Measurements from ENCODE around the gene GPA33. TPM values are rescaled to one million over a fixed set of nuclear protein-coding genes. Genes with fewer than 3 reads are reported as not detected.

GPA33 gene
- polyA plus RNA-seq, 2 of the 4 experiments (the other 2 are of a cell fraction): not detected

- POLR2A ChIA-PET: no interaction called here
- Histone ChIP-seq H3K4me2 (no peak overlapping the region), H3K9me3 (no peaks in the 10 kb centered on the region), H3K27ac (no peak overlapping the region), H3K4me3 (no peak overlapping the region), H3K4me1 (0 out of 3 replicates have a peak, but pooled peaks cover 6% of the 10 kb centered on the region)
- no peak for TF ChIP-seq CBX8 (IDR thresholded peaks at IDR 0.05)
- TF ChIP-seq HOXA7 (CRISPR knock-in tag; IDR thresholded peaks at IDR 0.05): no peak
- peak; percentile 19 for TF ChIP-seq MAFK (IDR thresholded peaks at IDR 0.05; ENCODE audit: partially characterized antibody)
- TF ChIP-seq PHF8 (IDR thresholded peaks at IDR 0.05; ENCODE audit: borderline replicate concordance, low read depth): no peak
- no peak for TF ChIP-seq TP53 (CRISPR knock-in tag; IDR thresholded peaks at IDR 0.05)
- CTCF ChIA-PET: interaction anchor here (0.5 to 1.0 kb wide), 2 partner anchors 16 to 125 kb away, joined by 3 read pairs; no protein-coding TSS in a partner anchor
- ATAC-seq (no peak; a peak in 1 of 6 replicates), FAIRE-seq (no peak), DNase-seq (ENCODE audit: low read depth in 1 of 2, low spot score in 1 of 2) (no peak)
Measured at GRCh38 chr1:167107456-167107855, 17.3 kb upstream of the GPA33 start.

DNA sequence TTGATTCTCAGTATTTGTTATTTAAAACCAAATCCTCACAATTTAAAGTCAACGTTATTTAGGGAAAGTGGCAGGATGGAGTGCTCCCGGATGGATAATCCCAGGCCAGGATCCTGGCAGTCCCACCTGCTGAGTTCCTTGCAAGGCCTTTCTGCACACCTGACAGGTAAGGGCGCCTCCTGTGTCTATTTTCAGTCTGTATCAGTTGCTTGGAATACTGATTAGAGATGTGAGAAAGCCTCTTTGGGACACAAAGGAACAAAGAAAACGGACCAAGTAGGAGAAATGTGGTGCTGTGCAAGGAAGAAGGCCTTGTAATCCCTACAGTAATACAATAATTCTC is 15.9 kb upstream of the GPA33 start:
- H3K27ac ChIP-seq: no peak overlapping the region
- H3K4me1 ChIP-seq: 0 out of 3 replicates have a peak, but pooled peaks cover 6% of the 10 kb centered on the region
- POLR2A ChIA-PET: no interaction called here
- no peak overlapping the region for H3K4me3 ChIP-seq
- CTCF ChIA-PET: interaction anchor here (1.0 kb wide), 1 partner anchor 19 kb away, joined by 3 read pairs; no protein-coding TSS in a partner anchor
- no peak for FAIRE-seq
- WGBS (ENCODE audit: missing lambda C conversion rate): 74% methylated on average over 4 of the region's 4 CpGs
- ATAC-seq: no peak
- H3K9me3 ChIP-seq: no peaks in the 10 kb centered on the region
- TF ChIP-seq ATOH8 (CRISPR knock-in tag; IDR thresholded peaks at IDR 0.05; ENCODE audit: low read depth) (no peak), NR3C1 (IDR thresholded peaks at IDR 0.05) (no peak), RARB (CRISPR knock-in tag; IDR thresholded peaks at IDR 0.05) (no peak), KDM5A (IDR thresholded peaks at IDR 0.05) (no peak), JUN (IDR thresholded peaks at IDR 0.05) (no peak), CBX8 (IDR thresholded peaks at IDR 0.05) (no peak), RCOR1 (IDR thresholded peaks at IDR 0.05; ENCODE audit: low read depth, low read length) (no peak), JUNB (IDR thresholded peaks at IDR 0.05) (no peak), ZNF302 (CRISPR knock-in tag; IDR thresholded peaks at IDR 0.05) (no peak)
- TF ChIP-seq, protein P1, sequence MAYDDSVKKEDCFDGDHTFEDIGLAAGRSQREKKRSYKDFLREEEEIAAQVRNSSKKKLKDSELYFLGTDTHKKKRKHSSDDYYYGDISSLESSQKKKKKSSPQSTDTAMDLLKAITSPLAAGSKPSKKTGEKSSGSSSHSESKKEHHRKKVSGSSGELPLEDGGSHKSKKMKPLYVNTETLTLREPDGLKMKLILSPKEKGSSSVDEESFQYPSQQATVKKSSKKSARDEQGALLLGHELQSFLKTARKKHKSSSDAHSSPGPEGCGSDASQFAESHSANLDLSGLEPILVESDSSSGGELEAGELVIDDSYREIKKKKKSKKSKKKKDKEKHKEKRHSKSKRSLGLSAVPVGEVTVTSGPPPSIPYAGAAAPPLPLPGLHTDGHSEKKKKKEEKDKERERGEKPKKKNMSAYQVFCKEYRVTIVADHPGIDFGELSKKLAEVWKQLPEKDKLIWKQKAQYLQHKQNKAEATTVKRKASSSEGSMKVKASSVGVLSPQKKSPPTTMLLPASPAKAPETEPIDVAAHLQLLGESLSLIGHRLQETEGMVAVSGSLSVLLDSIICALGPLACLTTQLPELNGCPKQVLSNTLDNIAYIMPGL (CRISPR knock-in tag; IDR thresholded peaks at IDR 0.05; ENCODE audit: borderline replicate concordance): no peak
- DNase-seq (ENCODE audit: low read depth in 1 of 2, low spot score in 1 of 2): no peak
- no peak overlapping the region for H3K4me2 ChIP-seq

GRCh38 chr1:167105271-167106118 is 15.3 kb upstream of the GPA33 start:
- 58% methylated on average over 12 of the region's 12 CpGs for WGBS (ENCODE audit: missing lambda C conversion rate)
- peak in 1 of 2 experiments; percentile 42; a peak in 2 of 6 replicates for ATAC-seq
- DNase-seq (ENCODE audit: low read depth in 1 of 2, low spot score in 1 of 2): no peak
- no peak for FAIRE-seq
- 0 out of 3 replicates have a peak, but pooled peaks cover 6% of the 10 kb centered on the region for H3K4me1 ChIP-seq
- POLR2A ChIA-PET: no interaction called here
- no peak overlapping the region for H3K4me3 ChIP-seq
- H3K4me2 ChIP-seq: no peak overlapping the region
- TF ChIP-seq ZC3H11A (IDR thresholded peaks at IDR 0.05) (no peak), SREBF2 (IDR thresholded peaks at IDR 0.05) (no peak), HES2 (IDR thresholded peaks at IDR 0.05) (no peak), ATOH8 (CRISPR knock-in tag; IDR thresholded peaks at IDR 0.05; ENCODE audit: low read depth) (no peak), PHF8 (IDR thresholded peaks at IDR 0.05; ENCODE audit: borderline replicate concordance, low read depth) (no peak), NFE2L2 (conservative IDR thresholded peaks at IDR 0.05; ENCODE audit: low read length) (no peak), EHF (CRISPR knock-in tag; IDR thresholded peaks at IDR 0.05) (no peak), JUNB (IDR thresholded peaks at IDR 0.05) (no peak), TP53 (CRISPR knock-in tag; IDR thresholded peaks at IDR 0.05) (no peak), KDM1A (IDR thresholded peaks at IDR 0.05; ENCODE audit: low read depth) (no peak)
- TF ChIP-seq, protein P2, sequence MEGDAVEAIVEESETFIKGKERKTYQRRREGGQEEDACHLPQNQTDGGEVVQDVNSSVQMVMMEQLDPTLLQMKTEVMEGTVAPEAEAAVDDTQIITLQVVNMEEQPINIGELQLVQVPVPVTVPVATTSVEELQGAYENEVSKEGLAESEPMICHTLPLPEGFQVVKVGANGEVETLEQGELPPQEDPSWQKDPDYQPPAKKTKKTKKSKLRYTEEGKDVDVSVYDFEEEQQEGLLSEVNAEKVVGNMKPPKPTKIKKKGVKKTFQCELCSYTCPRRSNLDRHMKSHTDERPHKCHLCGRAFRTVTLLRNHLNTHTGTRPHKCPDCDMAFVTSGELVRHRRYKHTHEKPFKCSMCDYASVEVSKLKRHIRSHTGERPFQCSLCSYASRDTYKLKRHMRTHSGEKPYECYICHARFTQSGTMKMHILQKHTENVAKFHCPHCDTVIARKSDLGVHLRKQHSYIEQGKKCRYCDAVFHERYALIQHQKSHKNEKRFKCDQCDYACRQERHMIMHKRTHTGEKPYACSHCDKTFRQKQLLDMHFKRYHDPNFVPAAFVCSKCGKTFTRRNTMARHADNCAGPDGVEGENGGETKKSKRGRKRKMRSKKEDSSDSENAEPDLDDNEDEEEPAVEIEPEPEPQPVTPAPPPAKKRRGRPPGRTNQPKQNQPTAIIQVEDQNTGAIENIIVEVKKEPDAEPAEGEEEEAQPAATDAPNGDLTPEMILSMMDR (IDR thresholded peaks at IDR 0.05): no peak
- TF ChIP-seq, protein P3, sequence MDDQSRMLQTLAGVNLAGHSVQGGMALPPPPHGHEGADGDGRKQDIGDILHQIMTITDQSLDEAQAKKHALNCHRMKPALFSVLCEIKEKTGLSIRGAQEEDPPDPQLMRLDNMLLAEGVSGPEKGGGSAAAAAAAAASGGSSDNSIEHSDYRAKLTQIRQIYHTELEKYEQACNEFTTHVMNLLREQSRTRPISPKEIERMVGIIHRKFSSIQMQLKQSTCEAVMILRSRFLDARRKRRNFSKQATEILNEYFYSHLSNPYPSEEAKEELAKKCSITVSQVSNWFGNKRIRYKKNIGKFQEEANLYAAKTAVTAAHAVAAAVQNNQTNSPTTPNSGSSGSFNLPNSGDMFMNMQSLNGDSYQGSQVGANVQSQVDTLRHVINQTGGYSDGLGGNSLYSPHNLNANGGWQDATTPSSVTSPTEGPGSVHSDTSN (IDR thresholded peaks at IDR 0.05): no peak
- no peak overlapping the region for H3K27ac ChIP-seq
- CTCF ChIA-PET: interaction anchor here (1.0 to 1.2 kb wide), 2 partner anchors 20 to 45 kb away, joined by 3 read pairs; no protein-coding TSS in a partner anchor
- H3K9me3 ChIP-seq: no peaks in the 10 kb centered on the region
